ENCODE results near the gene MRAP2. TPM values are rescaled to one million over a fixed set of nuclear protein-coding genes. Genes with fewer than 3 reads are reported as not detected.

The MRAP2 gene
- total and polyA plus RNA-seq, 2 of the 13 experiments (the other 11 are each of a cell fraction or from before 2014, with no cell fraction given), result 0.33 to 3.5 TPM

GRCh38 chr6:84055647-84056046 is 22.1 kb downstream of the MRAP2 start:
- Histone ChIP-seq H3K4me2 (ENCODE audit: low read depth, low read length) (no peak overlapping the region), H3K9me3 (ENCODE audit: low read length) (no peaks in the 10 kb centered on the region), H3K4me1 (ENCODE audit: insufficient read depth, low read length) (peaks cover 15% of the 10 kb centered on the region; the same call in 1 of the 2 replicates), H3K27me3 (ENCODE audit: control insufficient read depth in 1 of 2, insufficient read depth in 2 of 2, low read length in 2 of 2) (no peaks in the 10 kb centered on the region), H3K27ac (ENCODE audit: extremely low read length, insufficient read depth, low read length) (no peak overlapping the region), H3K79me2 (ENCODE audit: insufficient read depth, low read length) (no peaks in the 10 kb centered on the region), H3K9ac (ENCODE audit: insufficient read depth, low read depth, low read length) (no peak overlapping the region), H3K36me3 (replicated peaks in 1 of 2; ENCODE audit: control insufficient read depth in 1 of 2, insufficient read depth in 2 of 2, low read length in 2 of 2) (no peaks in the 10 kb centered on the region), H3K4me3 (replicated peaks in 1 of 3; ENCODE audit: insufficient read depth in 1 of 3, low read depth in 2 of 3, low read length in 3 of 3) (no peak overlapping the region), H2AFZ (ENCODE audit: low read length) (no peak overlapping the region), H4K20me1 (ENCODE audit: insufficient read depth, low read length) (no peaks in the 10 kb centered on the region)
- CTCF ChIA-PET (ENCODE audit: low intra/inter-chr PET ratio, low total read pairs), result no interaction called here
- FAIRE-seq (no peak), ATAC-seq (no peak), DNase-seq (ENCODE audit: low spot score) (no peak)
- POLR2A ChIA-PET, result no interaction called here
- 0% methylated on average over 2 of the region's 2 CpGs for WGBS (ENCODE audit: low lambda C conversion rate)
- no TSS peak for BruUV-seq (replicated peaks)
- in situ Hi-C loops (cut with HindIII; ENCODE audit: extremely low pct_ligation_motif_present, low pct_unique_long_range_greater_than_20kb), result no loop called here
- intact Hi-C loops (cut with micrococcal nuclease; ENCODE audit: unreplicated experiment), result loop anchor here (10.0 kb wide), 1 partner anchor 171 kb away; no protein-coding TSS in a partner anchor
- TF ChIP-seq KLF11 (CRISPR knock-in tag; IDR thresholded peaks at IDR 0.05) (no peak), MTA1 (CRISPR knock-in tag; IDR thresholded peaks at IDR 0.05; ENCODE audit: borderline replicate concordance) (no peak), RFX1 (IDR thresholded peaks at IDR 0.05) (no peak), ZNF549 (CRISPR knock-in tag; IDR thresholded peaks at IDR 0.05) (no peak), SYNCRIP (IDR thresholded peaks at IDR 0.05; ENCODE audit: insufficient read depth, low read depth, low read length) (no peak), ZNF496 (CRISPR knock-in tag; IDR thresholded peaks at IDR 0.05; ENCODE audit: insufficient replicate concordance) (no peak), RNF219 (CRISPR knock-in tag; IDR thresholded peaks at IDR 0.05) (no peak), ELF4 (CRISPR knock-in tag; IDR thresholded peaks at IDR 0.05; ENCODE audit: borderline replicate concordance) (no peak), ATF6 (CRISPR knock-in tag; conservative IDR thresholded peaks at IDR 0.05) (no peak), MLXIP (CRISPR knock-in tag; IDR thresholded peaks at IDR 0.05; ENCODE audit: borderline replicate concordance) (no peak), KLF12 (CRISPR knock-in tag; IDR thresholded peaks at IDR 0.05; ENCODE audit: borderline replicate concordance) (no peak), ZKSCAN1 (IDR thresholded peaks at IDR 0.05; ENCODE audit: low read length) (no peak)
- TF ChIP-seq, protein P1, sequence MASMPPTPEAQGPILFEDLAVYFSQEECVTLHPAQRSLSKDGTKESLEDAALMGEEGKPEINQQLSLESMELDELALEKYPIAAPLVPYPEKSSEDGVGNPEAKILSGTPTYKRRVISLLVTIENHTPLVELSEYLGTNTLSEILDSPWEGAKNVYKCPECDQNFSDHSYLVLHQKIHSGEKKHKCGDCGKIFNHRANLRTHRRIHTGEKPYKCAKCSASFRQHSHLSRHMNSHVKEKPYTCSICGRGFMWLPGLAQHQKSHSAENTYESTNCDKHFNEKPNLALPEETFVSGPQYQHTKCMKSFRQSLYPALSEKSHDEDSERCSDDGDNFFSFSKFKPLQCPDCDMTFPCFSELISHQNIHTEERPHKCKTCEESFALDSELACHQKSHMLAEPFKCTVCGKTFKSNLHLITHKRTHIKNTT (CRISPR knock-in tag; IDR thresholded peaks at IDR 0.05), result no peak
- TF ChIP-seq, protein P2, sequence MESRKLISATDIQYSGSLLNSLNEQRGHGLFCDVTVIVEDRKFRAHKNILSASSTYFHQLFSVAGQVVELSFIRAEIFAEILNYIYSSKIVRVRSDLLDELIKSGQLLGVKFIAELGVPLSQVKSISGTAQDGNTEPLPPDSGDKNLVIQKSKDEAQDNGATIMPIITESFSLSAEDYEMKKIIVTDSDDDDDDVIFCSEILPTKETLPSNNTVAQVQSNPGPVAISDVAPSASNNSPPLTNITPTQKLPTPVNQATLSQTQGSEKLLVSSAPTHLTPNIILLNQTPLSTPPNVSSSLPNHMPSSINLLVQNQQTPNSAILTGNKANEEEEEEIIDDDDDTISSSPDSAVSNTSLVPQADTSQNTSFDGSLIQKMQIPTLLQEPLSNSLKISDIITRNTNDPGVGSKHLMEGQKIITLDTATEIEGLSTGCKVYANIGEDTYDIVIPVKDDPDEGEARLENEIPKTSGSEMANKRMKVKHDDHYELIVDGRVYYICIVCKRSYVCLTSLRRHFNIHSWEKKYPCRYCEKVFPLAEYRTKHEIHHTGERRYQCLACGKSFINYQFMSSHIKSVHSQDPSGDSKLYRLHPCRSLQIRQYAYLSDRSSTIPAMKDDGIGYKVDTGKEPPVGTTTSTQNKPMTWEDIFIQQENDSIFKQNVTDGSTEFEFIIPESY (CRISPR knock-in tag; IDR thresholded peaks at IDR 0.05), result no peak
